ENCODE data around the gene CASR.

- TF ChIP-seq CTCF (IDR thresholded peaks at IDR 0.05): no peak
- no peak for TF ChIP-seq POLR2AphosphoS5 (IDR thresholded peaks at IDR 0.05)
These were observed 142.3 kb downstream of the CASR start for GRCh38 chr3:122325769-122326168.

All from transverse colon (tissue), 4 donors.